ENCODE measurements around the gene EIF2S1.

GRCh38 chr14:67360470-67361206 lies 510 bp downstream of the EIF2S1 start:
- TF ChIP-seq EZH2 (IDR thresholded peaks at IDR 0.05; ENCODE audit: borderline replicate concordance, low read length) (no peak), CTCF (conservative IDR thresholded peaks at IDR 0.05 in 1 of 2, IDR thresholded peaks at IDR 0.05 in 1 of 2; ENCODE audit: extremely low read depth in 1 of 2, insufficient read depth in 1 of 2, low read depth in 1 of 2, low read length in 2 of 2) (no peak)

Data from mammary epithelial cell (primary cell).